ENCODE measurements around the gene GTF3C4. TPM values are rescaled to one million over a fixed set of nuclear protein-coding genes. Genes with fewer than 3 reads are reported as not detected.

The GTF3C4 gene
- total RNA-seq, 1 donor from 2014 or later: 15.4 TPM

DNA sequence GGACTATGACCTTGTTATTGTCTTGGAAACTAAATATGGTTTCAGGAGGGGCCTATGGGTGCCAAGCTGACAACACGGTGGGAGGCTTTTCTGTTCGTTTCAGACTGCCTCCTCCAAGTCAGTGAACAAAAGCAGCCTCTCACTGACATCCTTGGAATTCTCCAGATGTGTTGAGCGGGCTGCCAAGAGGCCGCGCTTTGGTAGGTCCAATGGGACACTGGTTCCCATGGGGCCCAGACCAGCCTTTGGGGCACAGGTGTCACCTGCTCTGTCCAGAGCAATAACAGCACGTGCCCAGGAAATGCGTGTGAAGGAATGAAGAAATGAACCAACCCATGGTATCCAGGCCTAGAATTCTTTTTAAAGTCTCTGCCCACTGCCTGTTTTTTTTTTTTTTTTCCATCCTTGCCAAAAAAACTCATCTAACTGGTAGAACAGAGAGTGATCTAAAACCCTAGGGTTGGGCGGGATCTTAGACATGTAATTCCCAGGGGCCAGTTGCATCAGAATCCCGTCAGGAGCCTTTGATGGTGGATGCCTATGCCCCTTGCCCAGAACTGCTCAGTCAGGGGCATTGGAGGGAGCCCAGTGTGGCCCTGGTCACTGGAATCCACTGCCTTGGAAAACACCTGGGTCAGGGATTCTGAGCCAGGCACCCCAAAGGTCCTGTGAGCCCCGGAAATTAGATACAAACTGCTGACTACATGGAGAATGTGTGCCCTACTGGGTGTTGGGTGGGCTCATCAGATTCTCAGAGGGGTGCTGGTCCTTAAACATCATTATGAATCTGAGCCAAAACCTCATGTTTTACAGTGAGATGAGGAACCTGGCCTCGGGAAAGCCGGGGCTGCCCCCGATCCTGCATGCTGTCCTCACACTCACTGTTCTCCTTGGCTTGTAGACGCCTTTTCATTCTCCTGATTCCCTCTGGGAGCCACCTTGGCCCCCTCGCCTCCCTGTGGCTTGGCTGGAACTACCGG lies 60.1 kb downstream of the GTF3C4 start:
- intact Hi-C loops (cut with micrococcal nuclease): no loop called here

GRCh38 chr9:132731230-132731629 lies 61.0 kb downstream of the GTF3C4 start:
- intact Hi-C loops (cut with micrococcal nuclease): no loop called here

GRCh38 chr9:132732326-132733259 lies 62.3 kb downstream of the GTF3C4 start:
- intact Hi-C loops (cut with micrococcal nuclease): no loop called here

GRCh38 chr9:132733260-132733815 lies 63.1 kb downstream of the GTF3C4 start:
- intact Hi-C loops (cut with micrococcal nuclease): no loop called here

DNA sequence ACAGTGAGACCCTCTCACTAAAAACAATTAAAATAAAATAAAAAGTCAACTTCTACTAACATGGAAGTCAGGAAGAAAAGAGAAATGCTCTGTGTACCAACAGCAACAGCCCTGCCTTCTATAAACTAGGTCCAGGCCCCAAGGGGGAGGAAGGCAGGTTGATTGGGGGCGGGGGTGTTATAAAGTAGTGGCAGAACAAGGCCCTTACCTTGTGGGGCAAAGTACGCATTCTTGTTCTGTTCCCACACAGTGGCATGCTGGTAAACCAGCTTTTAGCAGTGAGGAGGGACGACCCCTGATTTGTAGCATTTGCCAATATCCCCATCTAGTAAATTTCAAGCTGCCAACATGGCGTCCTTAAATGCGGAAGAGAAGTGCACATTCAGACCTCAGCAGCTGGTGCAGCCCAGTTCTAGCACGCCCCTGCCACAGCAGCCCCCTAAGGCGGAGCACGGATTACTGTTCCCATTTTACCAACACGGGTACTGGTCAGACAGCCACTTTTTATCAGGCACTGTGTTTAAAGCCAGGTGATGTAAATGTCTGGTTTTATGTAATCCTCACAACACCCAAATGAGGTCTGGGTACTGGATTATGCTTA lies 69.5 kb downstream of the GTF3C4 start:
- intact Hi-C loops (cut with micrococcal nuclease): no loop called here

- intact Hi-C loops (cut with micrococcal nuclease): no loop called here
Measured at GRCh38 chr9:132740526-132741309, 70.5 kb downstream of the GTF3C4 start.

GRCh38 chr9:132742821-132743311 lies 72.6 kb downstream of the GTF3C4 start:
- intact Hi-C loops (cut with micrococcal nuclease): no loop called here

DNA sequence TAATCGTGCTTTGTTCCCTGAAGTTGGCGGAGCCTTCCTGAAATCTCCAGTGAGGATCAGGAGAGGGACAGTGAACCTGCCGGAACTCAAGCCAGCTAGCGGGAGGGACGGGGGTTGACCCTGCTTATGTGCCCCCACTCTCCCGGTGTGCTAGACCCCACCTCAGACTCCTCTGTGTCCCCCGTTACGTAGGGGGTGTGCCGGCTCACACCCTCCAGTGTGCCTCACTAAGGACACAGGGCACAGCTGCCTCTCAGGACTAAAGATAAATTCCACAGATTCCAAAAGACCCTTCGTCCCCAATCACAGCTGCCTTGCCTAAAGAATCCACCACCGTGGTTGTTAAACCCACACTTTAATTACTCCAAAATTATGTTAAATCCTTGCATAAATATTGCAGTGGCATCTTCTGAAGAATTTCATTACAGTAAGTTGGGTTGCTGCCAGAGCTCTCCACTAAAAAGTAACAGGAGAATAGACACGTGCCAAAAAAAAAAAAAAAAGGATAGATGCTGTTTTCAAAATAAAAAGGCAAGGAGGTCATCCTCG lies 73.7 kb downstream of the GTF3C4 start:
- intact Hi-C loops (cut with micrococcal nuclease): no loop called here

Other genes starting within 250 kb of the GTF3C4 start
- gene BARHL1, start 87.9 kb upstream of the GTF3C4 start, total RNA-seq: not detected in 2 replicates
- gene DDX31, start 481 bp upstream of the GTF3C4 start, total RNA-seq: 17.0 and 18.6 TPM in 2 replicates
- gene AK8, start 207.8 kb downstream of the GTF3C4 start, total RNA-seq: 0.16 TPM in 1 of 2 replicates, not detected in the other
- 0.66 and 1.3 TPM in 2 replicates for gene SPACA9, start 208.4 kb downstream of the GTF3C4 start, total RNA-seq

Measured in T-helper 2 cell treated with Interferon-gamma antibody and Interleukin-4, amounts not matched to agents 100 ng/mL and 5 ng/mL, for 36 hours (primary cell).